22Rv1 (cell line): ENCODE measurements around the gene PARVB.

Experiments used
- ZFX ChIP-seq: fragments of 450-650 bp; IDR thresholded peaks from 2 replicates; pipeline ENCODE4 v1.6.1; 2017; ENCODE audit warnings: antibody characterized with exemption, borderline replicate concordance
- TF ChIP-seq, protein P1 (sequence below): fragments of 450-650 bp; IDR thresholded peaks from 2 replicates; pipeline ENCODE4 v1.5.1; 2017; ENCODE audit warnings: mild to moderate bottlenecking

GRCh38 chr22:44127356-44127755 lies 103.3 kb downstream of the PARVB start:
- TF ChIP-seq, protein P1, sequence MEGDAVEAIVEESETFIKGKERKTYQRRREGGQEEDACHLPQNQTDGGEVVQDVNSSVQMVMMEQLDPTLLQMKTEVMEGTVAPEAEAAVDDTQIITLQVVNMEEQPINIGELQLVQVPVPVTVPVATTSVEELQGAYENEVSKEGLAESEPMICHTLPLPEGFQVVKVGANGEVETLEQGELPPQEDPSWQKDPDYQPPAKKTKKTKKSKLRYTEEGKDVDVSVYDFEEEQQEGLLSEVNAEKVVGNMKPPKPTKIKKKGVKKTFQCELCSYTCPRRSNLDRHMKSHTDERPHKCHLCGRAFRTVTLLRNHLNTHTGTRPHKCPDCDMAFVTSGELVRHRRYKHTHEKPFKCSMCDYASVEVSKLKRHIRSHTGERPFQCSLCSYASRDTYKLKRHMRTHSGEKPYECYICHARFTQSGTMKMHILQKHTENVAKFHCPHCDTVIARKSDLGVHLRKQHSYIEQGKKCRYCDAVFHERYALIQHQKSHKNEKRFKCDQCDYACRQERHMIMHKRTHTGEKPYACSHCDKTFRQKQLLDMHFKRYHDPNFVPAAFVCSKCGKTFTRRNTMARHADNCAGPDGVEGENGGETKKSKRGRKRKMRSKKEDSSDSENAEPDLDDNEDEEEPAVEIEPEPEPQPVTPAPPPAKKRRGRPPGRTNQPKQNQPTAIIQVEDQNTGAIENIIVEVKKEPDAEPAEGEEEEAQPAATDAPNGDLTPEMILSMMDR = no peak
- TF ChIP-seq ZFX = no peak
